H9 (cell line): ENCODE results near the gene NPHP4. TPM values are rescaled to one million over a fixed set of nuclear protein-coding genes. Genes with fewer than 3 reads are reported as not detected.

Experiments used
- DNase-seq: peaks from one replicate; pipeline ENCODE4 v3.0.0-alpha.2; 2017
- H2AFZ ChIP-seq: one replicate; pipeline ENCODE4 v1.6.1; 2013; ENCODE audit warnings: mild to moderate bottlenecking, low read length, control low read depth, moderate library complexity
- H2AK5ac ChIP-seq: 2 replicates; pipeline ENCODE4 v1.6.1; 2013; ENCODE audit warnings: low read length, control low read depth, mixed read lengths; ENCODE audit not compliant: insufficient read length
- H2BK120ac ChIP-seq: one replicate; pipeline ENCODE4 v1.6.1; 2013; ENCODE audit warnings: low read depth, mild to moderate bottlenecking, low read length, control low read depth, inconsistent platforms; ENCODE audit not compliant: poor library complexity, severe bottlenecking
- H2BK12ac ChIP-seq: 2 replicates; pipeline ENCODE4 v1.6.1; 2013; ENCODE audit warnings: low read length, control low read depth, mixed read lengths, low read depth; ENCODE audit not compliant: insufficient read length
- H2BK15ac ChIP-seq: 2 replicates; pipeline ENCODE4 v1.6.1; 2013; ENCODE audit warnings: low read depth, low read length, control low read depth
- H2BK20ac ChIP-seq: one replicate; pipeline ENCODE4 v1.6.1; 2013; ENCODE audit warnings: low read depth, mild to moderate bottlenecking, low read length, control low read depth, inconsistent platforms; ENCODE audit not compliant: poor library complexity, severe bottlenecking
- H2BK5ac ChIP-seq: 2 replicates; pipeline ENCODE4 v1.6.1; 2013; ENCODE audit warnings: low read length, control low read depth, mixed read lengths; ENCODE audit not compliant: insufficient read length
- H3K14ac ChIP-seq: 2 replicates; pipeline ENCODE4 v1.6.1; 2013; ENCODE audit warnings: low read length, control low read depth; ENCODE audit not compliant: insufficient read depth
- H3K18ac ChIP-seq: 2 replicates; pipeline ENCODE4 v1.6.1; 2013; ENCODE audit warnings: low read depth, mild to moderate bottlenecking, mixed read lengths, low read length, control low read depth; ENCODE audit not compliant: insufficient read length
- H3K23ac ChIP-seq: 2 replicates; pipeline ENCODE4 v1.6.1; 2013; ENCODE audit warnings: low read length, control low read depth, mixed read lengths, low read depth; ENCODE audit not compliant: insufficient read length
- H3K23me2 ChIP-seq: 2 replicates; pipeline ENCODE4 v1.6.1; 2013; ENCODE audit warnings: low read depth, mild to moderate bottlenecking, mixed read lengths, low read length, control low read depth; ENCODE audit not compliant: insufficient read length, poor library complexity, severe bottlenecking
- H3K27ac ChIP-seq: 2 replicates; pipeline ENCODE4 v1.5.1; 2013; ENCODE audit warnings: low read length, control low read depth, mixed read lengths, low read depth; ENCODE audit not compliant: insufficient read length
- H3K27me3 ChIP-seq: 2 replicates; pipeline ENCODE4 v1.6.1; 2013; ENCODE audit warnings: low read length, control low read depth, inconsistent platforms; ENCODE audit not compliant: insufficient read depth
- H3K4ac ChIP-seq: 2 replicates; pipeline ENCODE4 v1.6.1; 2013; ENCODE audit warnings: low read depth, mild to moderate bottlenecking, control low read depth, inconsistent platforms, low read length, moderate library complexity
- H3K4me1 ChIP-seq: 2 replicates; pipeline ENCODE4 v1.6.1; 2013; ENCODE audit warnings: low read length, control low read depth, inconsistent platforms; ENCODE audit not compliant: insufficient read depth
- H3K4me2 ChIP-seq: 2 replicates; pipeline ENCODE4 v1.6.1; 2013; ENCODE audit warnings: low read length, control low read depth, mixed read lengths; ENCODE audit not compliant: insufficient read length, insufficient read depth
- H3K56ac ChIP-seq: 2 replicates; pipeline ENCODE4 v1.6.1; 2013; ENCODE audit warnings: low read depth, mild to moderate bottlenecking, mixed read lengths, low read length, control low read depth; ENCODE audit not compliant: insufficient read length
- H3K79me1 ChIP-seq: 2 replicates; pipeline ENCODE4 v1.6.1; 2013; ENCODE audit warnings: low read depth, mild to moderate bottlenecking, moderate library complexity, low read length, control low read depth, inconsistent platforms; ENCODE audit not compliant: insufficient read depth, poor library complexity, severe bottlenecking
- H3K79me2 ChIP-seq: 2 replicates; pipeline ENCODE4 v1.6.1; 2013; ENCODE audit warnings: low read length, control low read depth, inconsistent platforms; ENCODE audit not compliant: insufficient read depth
- H3K9ac ChIP-seq: 2 replicates; pipeline ENCODE4 v1.6.1; 2013; ENCODE audit warnings: low read length, control low read depth, mixed read lengths; ENCODE audit not compliant: insufficient read length; ENCODE audit errors: extremely low read depth
- H3K9me3 ChIP-seq: one replicate; pipeline ENCODE4 v1.6.1; 2013; ENCODE audit warnings: low read depth, low read length, inconsistent platforms; ENCODE audit not compliant: control insufficient read depth
- H3T11ph ChIP-seq: one replicate; pipeline ENCODE4 v1.6.1; 2013; ENCODE audit warnings: mild to moderate bottlenecking, low read length, control low read depth, inconsistent platforms
- H4K20me1 ChIP-seq: one replicate; pipeline ENCODE4 v1.6.1; 2013; ENCODE audit not compliant: control insufficient read depth, insufficient read length, insufficient read depth
- H4K5ac ChIP-seq: 2 replicates; pipeline ENCODE4 v1.6.1; 2013; ENCODE audit warnings: low read depth, mild to moderate bottlenecking, mixed read lengths, low read length, control low read depth; ENCODE audit not compliant: insufficient read length
- H4K8ac ChIP-seq: replicated peaks from 2 replicates; pipeline ENCODE4 v1.6.1; 2013; ENCODE audit warnings: low read length, control low read depth, mixed read lengths, low read depth; ENCODE audit not compliant: insufficient read length
- H4K91ac ChIP-seq: 2 replicates; pipeline ENCODE4 v1.6.1; 2013; ENCODE audit warnings: low read depth, mild to moderate bottlenecking, moderate library complexity, mixed read lengths, low read length, control low read depth; ENCODE audit not compliant: insufficient read length
- H3K27ac Mint-ChIP-seq, 3 experiments: 2 replicates in 2 of 3; 3 replicates in 1 of 3; pipeline ENCODE4 v1.8.0; 2020 to 2021; ENCODE audit warnings: mixed read lengths in 3 of 3, mild to moderate bottlenecking in 1 of 3, moderate library complexity in 1 of 3
- H3K27me3 Mint-ChIP-seq: 2 replicates; pipeline ENCODE4 v1.8.0; 2021; ENCODE audit warnings: low read depth, mild to moderate bottlenecking, moderate library complexity, mixed read lengths
- H3K36me3 Mint-ChIP-seq, 3 experiments: 2 replicates in 2 of 3; 3 replicates in 1 of 3; pipeline ENCODE4 v1.8.0; 2020 to 2021; ENCODE audit warnings: low read depth in 3 of 3, mixed read lengths in 3 of 3; ENCODE audit not compliant: insufficient read depth in 1 of 3
- H3K4me1 Mint-ChIP-seq, 2 experiments: 2 replicates each; pipeline ENCODE4 v1.8.0; 2020; ENCODE audit warnings: mixed read lengths in 2 of 2
- H3K4me3 Mint-ChIP-seq, 2 experiments: 2 replicates in 1 of 2; 3 replicates in 1 of 2; pipeline ENCODE4 v1.8.0; 2020 to 2021; ENCODE audit warnings: mild to moderate bottlenecking in 2 of 2, mixed read lengths in 2 of 2, moderate library complexity in 1 of 2
- H3K9me3 Mint-ChIP-seq, 2 experiments: 2 replicates in 1 of 2; 3 replicates in 1 of 2; pipeline ENCODE4 v1.8.0; 2020; ENCODE audit warnings: mild to moderate bottlenecking in 2 of 2, mixed read lengths in 2 of 2, moderate library complexity in 1 of 2
- WGBS: extraction: QIAGEN DNeasy Blood & Tissue Kit; methylation state at CpG from one replicate; pipeline ENCODE4 v1.1.7; 2013; ENCODE audit warnings: missing lambda C conversion rate, low lambda C conversion rate, mixed read lengths; ENCODE audit not compliant: insufficient read length; ENCODE audit errors: extremely low coverage; 5-methylcytosine and 5-hydroxymethylcytosine counted together
- total RNA-seq: library from RNA; stranded (reverse); gene quantifications from 2 replicates; pipeline ENCODE4 v1.2.1, GENCODE V29; 2021
- TF ChIP-seq, protein P1 (sequence below): fragments of 200-600 bp; sonication (generic); conservative IDR thresholded peaks from 3 replicates; pipeline ENCODE4 v1.8.0; 2021; ENCODE audit warnings: antibody characterized with exemption, mild to moderate bottlenecking

Gene NPHP4
- total RNA-seq, 1 experiment from 2014 or later: 17.6 TPM

DNA sequence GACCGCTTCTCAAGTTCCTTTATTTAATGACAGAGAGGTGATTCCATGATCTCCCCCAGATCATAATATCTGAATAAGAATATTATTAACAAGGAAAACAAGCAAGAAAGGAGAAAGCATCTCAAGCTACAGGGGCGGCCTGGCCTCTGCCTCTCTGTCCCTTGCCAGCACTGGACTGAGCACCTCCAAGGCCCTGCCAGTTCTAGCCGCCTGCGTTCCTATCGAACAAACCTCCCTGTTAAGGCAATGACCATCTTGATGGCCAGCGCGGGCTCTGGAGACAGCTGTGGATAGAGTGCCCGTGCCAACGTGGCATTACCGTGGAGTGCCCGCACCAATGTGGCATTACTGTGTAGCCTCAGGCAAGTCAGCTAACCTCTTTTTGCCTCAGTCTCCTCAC is 84.8 kb downstream of the NPHP4 start:
- Histone ChIP-seq H3K56ac (no peak overlapping the region), H3T11ph (no peak overlapping the region), H2BK120ac (no peak overlapping the region), H2AK5ac (no peak overlapping the region), H3K23ac (no peak overlapping the region), H4K20me1 (no peaks in the 10 kb centered on the region), H3K27me3 (no peaks in the 10 kb centered on the region), H3K27ac (no peak overlapping the region), H3K9me3 (no peaks in the 10 kb centered on the region), H4K8ac (no peak overlapping the region), H3K4ac (no peak overlapping the region), H4K91ac (no peak overlapping the region), H3K18ac (no peak overlapping the region), H3K79me2 (no peaks in the 10 kb centered on the region), H3K79me1 (no peaks in the 10 kb centered on the region), H3K9ac (no peak overlapping the region), H2BK5ac (no peak overlapping the region), H3K23me2 (no peaks in the 10 kb centered on the region), H3K14ac (no peak overlapping the region; the same call in 1 of the 2 replicates), H2BK20ac (no peak overlapping the region), H4K5ac (no peak overlapping the region), H3K4me1 (no peaks in the 10 kb centered on the region), H3K4me2 (no peak overlapping the region), H2AFZ (no peak overlapping the region), H2BK15ac (no peak overlapping the region), H2BK12ac (no peak overlapping the region)
- no peaks in the 10 kb centered on the region for H3K9me3 Mint-ChIP-seq
- H3K4me3 Mint-ChIP-seq: no peak overlapping the region
- peaks cover 7 to 11% of the 10 kb centered on the region in 2 experiments for H3K4me1 Mint-ChIP-seq
- H3K27me3 Mint-ChIP-seq: no peaks in the 10 kb centered on the region
- peaks cover 0 to 12% (median 8%) of the 10 kb centered on the region in 3 experiments; a peak in 5 of 7 replicates for H3K36me3 Mint-ChIP-seq
- WGBS: no CpG with 5 or more reads among the region's 11 CpGs
- no peak for DNase-seq
- H3K27ac Mint-ChIP-seq: no peak overlapping the region
- TF ChIP-seq, protein P1, sequence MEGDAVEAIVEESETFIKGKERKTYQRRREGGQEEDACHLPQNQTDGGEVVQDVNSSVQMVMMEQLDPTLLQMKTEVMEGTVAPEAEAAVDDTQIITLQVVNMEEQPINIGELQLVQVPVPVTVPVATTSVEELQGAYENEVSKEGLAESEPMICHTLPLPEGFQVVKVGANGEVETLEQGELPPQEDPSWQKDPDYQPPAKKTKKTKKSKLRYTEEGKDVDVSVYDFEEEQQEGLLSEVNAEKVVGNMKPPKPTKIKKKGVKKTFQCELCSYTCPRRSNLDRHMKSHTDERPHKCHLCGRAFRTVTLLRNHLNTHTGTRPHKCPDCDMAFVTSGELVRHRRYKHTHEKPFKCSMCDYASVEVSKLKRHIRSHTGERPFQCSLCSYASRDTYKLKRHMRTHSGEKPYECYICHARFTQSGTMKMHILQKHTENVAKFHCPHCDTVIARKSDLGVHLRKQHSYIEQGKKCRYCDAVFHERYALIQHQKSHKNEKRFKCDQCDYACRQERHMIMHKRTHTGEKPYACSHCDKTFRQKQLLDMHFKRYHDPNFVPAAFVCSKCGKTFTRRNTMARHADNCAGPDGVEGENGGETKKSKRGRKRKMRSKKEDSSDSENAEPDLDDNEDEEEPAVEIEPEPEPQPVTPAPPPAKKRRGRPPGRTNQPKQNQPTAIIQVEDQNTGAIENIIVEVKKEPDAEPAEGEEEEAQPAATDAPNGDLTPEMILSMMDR: no peak
